WTC11 (cell line): ENCODE measurements around the gene DCAF15.

ENCODE experiments used
- ATF1 ChIP-seq: sonication (generic); formaldehyde crosslinking; IDR thresholded peaks from 2 replicates; pipeline ENCODE4 v1.8.1; 2023; ENCODE audit warnings: mild to moderate bottlenecking, moderate library complexity, missing genetic modification reagents
- CTCF ChIP-seq: fragments of 200-600 bp; IDR thresholded peaks from 2 replicates; pipeline ENCODE4 v1.8.0; 2022; ENCODE audit warnings: antibody characterized with exemption
- EMX1 ChIP-seq: fragments of 250-450 bp; sonication (Bioruptor Pico); IDR thresholded peaks from 2 replicates; pipeline ENCODE4 v1.8.0; 2021; ENCODE audit warnings: mild to moderate bottlenecking
- ESRRA ChIP-seq: sonication (generic); formaldehyde crosslinking; IDR thresholded peaks from 2 replicates; pipeline ENCODE4 v1.8.1; 2022; ENCODE audit warnings: mild to moderate bottlenecking, missing genetic modification reagents, borderline replicate concordance
- FOXJ3 ChIP-seq: sonication (generic); formaldehyde crosslinking; IDR thresholded peaks from 2 replicates; pipeline ENCODE4 v1.9.0; 2021; ENCODE audit warnings: missing genetic modification reagents, mild to moderate bottlenecking, borderline replicate concordance
- JUN ChIP-seq: sonication (generic); formaldehyde crosslinking; IDR thresholded peaks from 2 replicates; pipeline ENCODE4 v1.8.0; 2023; ENCODE audit warnings: mild to moderate bottlenecking, missing genetic modification reagents
- MAX ChIP-seq: sonication (generic); formaldehyde crosslinking; IDR thresholded peaks from 2 replicates; pipeline ENCODE4 v1.8.0; 2022; ENCODE audit warnings: mild to moderate bottlenecking, missing genetic modification reagents
- PRDM15 ChIP-seq: sonication (generic); formaldehyde crosslinking; IDR thresholded peaks from 2 replicates; pipeline ENCODE4 v1.8.0; 2022; ENCODE audit warnings: missing genetic modification reagents
- SP1 ChIP-seq: sonication (generic); formaldehyde crosslinking; conservative IDR thresholded peaks from 2 replicates; pipeline ENCODE4 v1.8.1; 2022; ENCODE audit warnings: missing genetic modification reagents
- STAT6 ChIP-seq: sonication (generic); formaldehyde crosslinking; conservative IDR thresholded peaks from 2 replicates; pipeline ENCODE4 v1.8.1; 2023; ENCODE audit warnings: mild to moderate bottlenecking, low read depth, missing genetic modification reagents, moderate library complexity
- TCF7 ChIP-seq: sonication (generic); formaldehyde crosslinking; IDR thresholded peaks from 2 replicates; pipeline ENCODE4 v1.8.0; 2022; ENCODE audit warnings: mild to moderate bottlenecking, low read depth, missing genetic modification reagents, moderate library complexity
- USF2 ChIP-seq: sonication (generic); formaldehyde crosslinking; IDR thresholded peaks from 2 replicates; pipeline ENCODE4 v1.8.1; 2023; ENCODE audit warnings: mild to moderate bottlenecking, missing genetic modification reagents, moderate library complexity
- ZBTB21 ChIP-seq: sonication (generic); formaldehyde crosslinking; IDR thresholded peaks from 2 replicates; pipeline ENCODE4 v1.8.1; 2023; ENCODE audit warnings: mild to moderate bottlenecking, missing genetic modification reagents, borderline replicate concordance

GRCh38 chr19:13908674-13909073, 43.6 kb upstream of the DCAF15 start:
- TF ChIP-seq PRDM15, result no peak
- no peak for TF ChIP-seq ATF1 (CRISPR knock-in tag)
- no peak for TF ChIP-seq SP1 (CRISPR knock-in tag)
- TF ChIP-seq CTCF, result no peak
- TF ChIP-seq ZBTB21 (CRISPR knock-in tag), result no peak
- TF ChIP-seq JUN (CRISPR knock-in tag), result no peak
- TF ChIP-seq FOXJ3, result no peak
- TF ChIP-seq EMX1 (CRISPR knock-in tag), result no peak
- TF ChIP-seq STAT6, result no peak
- TF ChIP-seq USF2 (CRISPR knock-in tag), result no peak
- TF ChIP-seq ESRRA (CRISPR knock-in tag), result no peak
- no peak for TF ChIP-seq TCF7 (CRISPR knock-in tag)
- no peak for TF ChIP-seq MAX (CRISPR knock-in tag)
